ENCODE data around the gene ZNF710.
"Not testable (repeated sequence)": the region's sequence is repeated elsewhere in the genome, so short reads cannot be mapped to it uniquely, and the experiment has no call there.

- not testable (repeated sequence) for TF ChIP-seq CTCF (IDR thresholded peaks at IDR 0.05 in 2 of 3, conservative IDR thresholded peaks at IDR 0.05 in 1 of 3; ENCODE audit: borderline replicate concordance in 1 of 3, insufficient read depth in 1 of 3, low read depth in 2 of 3, low read length in 2 of 3); RAD21 (IDR thresholded peaks at IDR 0.05; ENCODE audit: low read depth); SRF (IDR thresholded peaks at IDR 0.05; ENCODE audit: low read depth); ZBTB33 (IDR thresholded peaks at IDR 0.05; ENCODE audit: extremely low read depth, insufficient replicate concordance, low read length); YY1 (IDR thresholded peaks at IDR 0.05; ENCODE audit: extremely low read depth, insufficient replicate concordance, low read depth, low read length); POLR2A (IDR thresholded peaks at IDR 0.05; ENCODE audit: borderline replicate concordance, extremely low read depth, insufficient read depth, insufficient read length); ZFX (IDR thresholded peaks at IDR 0.05)
These were observed 23.3 kb upstream of the ZNF710 start for GRCh38 chr15:89977836-89978235.
